OCI-M2 (cell line): ENCODE results near the gene DEFB131B.
"Not testable (repeated sequence)": the region's sequence is repeated elsewhere in the genome, so short reads cannot be mapped to it uniquely, and the experiment has no call there.

Experiments
- DNase-seq: peaks from one replicate; lab custom pipeline; 2025; ENCODE audit not compliant: unreplicated experiment; lab: John Stamatoyannopoulos, UW

DEFB131B gene

GRCh38 chr11:71911321-71911985 is 33.2 kb downstream of the DEFB131B start:
- not testable (repeated sequence) for DNase-seq

GRCh38 chr11:71911986-71912340 is 33.7 kb downstream of the DEFB131B start:
- DNase-seq: not testable (repeated sequence)

- no peak for DNase-seq
These were observed 35.7 kb downstream of the DEFB131B start for GRCh38 chr11:71913756-71914526.

GRCh38 chr11:71914617-71915189 is 36.5 kb downstream of the DEFB131B start:
- DNase-seq: no peak

GRCh38 chr11:71917646-71918140 is 39.4 kb downstream of the DEFB131B start:
- DNase-seq: no peak

- DNase-seq: no peak
These were observed 49.8 kb downstream of the DEFB131B start, which contains the start of gene XNDC1N for GRCh38 chr11:71927820-71928736. Gene XNDC1N (minus strand): TSS chr11:71928594. CDS start chr11:71923353, 5,241 bp downstream.

GRCh38 chr11:71928737-71929443 is 50.6 kb downstream of the DEFB131B start, which contains the start of gene RNF121:
Gene RNF121 (plus strand): TSS chr11:71929046. CDS start chr11:71929062, 16 bp downstream.
- DNase-seq: peak; percentile 67

- DNase-seq: no peak
These were observed 51.2 kb downstream of the DEFB131B start for GRCh38 chr11:71929491-71929890.

- no peak for DNase-seq
These were observed 52.4 kb downstream of the DEFB131B start for GRCh38 chr11:71930556-71931244.

- DNase-seq: no peak
These were observed 53.0 kb downstream of the DEFB131B start for GRCh38 chr11:71931245-71931602.

GRCh38 chr11:71933141-71933933 is 55.1 kb downstream of the DEFB131B start:
- DNase-seq: no peak
